OCI-M2 (cell line): Measurements from ENCODE around the gene UGT1A4.

Experiments used
- DNase-seq: peaks from one replicate; lab custom pipeline; 2025; ENCODE audit not compliant: unreplicated experiment; lab: John Stamatoyannopoulos, UW

The UGT1A4 gene

GRCh38 chr2:233718552-233718951 lies at the start of gene UGT1A4:
TSS of gene UGT1A4 (plus strand) at chr2:233718736. CDS start at chr2:233718821, 85 bp downstream.
- no peak for DNase-seq

DNA sequence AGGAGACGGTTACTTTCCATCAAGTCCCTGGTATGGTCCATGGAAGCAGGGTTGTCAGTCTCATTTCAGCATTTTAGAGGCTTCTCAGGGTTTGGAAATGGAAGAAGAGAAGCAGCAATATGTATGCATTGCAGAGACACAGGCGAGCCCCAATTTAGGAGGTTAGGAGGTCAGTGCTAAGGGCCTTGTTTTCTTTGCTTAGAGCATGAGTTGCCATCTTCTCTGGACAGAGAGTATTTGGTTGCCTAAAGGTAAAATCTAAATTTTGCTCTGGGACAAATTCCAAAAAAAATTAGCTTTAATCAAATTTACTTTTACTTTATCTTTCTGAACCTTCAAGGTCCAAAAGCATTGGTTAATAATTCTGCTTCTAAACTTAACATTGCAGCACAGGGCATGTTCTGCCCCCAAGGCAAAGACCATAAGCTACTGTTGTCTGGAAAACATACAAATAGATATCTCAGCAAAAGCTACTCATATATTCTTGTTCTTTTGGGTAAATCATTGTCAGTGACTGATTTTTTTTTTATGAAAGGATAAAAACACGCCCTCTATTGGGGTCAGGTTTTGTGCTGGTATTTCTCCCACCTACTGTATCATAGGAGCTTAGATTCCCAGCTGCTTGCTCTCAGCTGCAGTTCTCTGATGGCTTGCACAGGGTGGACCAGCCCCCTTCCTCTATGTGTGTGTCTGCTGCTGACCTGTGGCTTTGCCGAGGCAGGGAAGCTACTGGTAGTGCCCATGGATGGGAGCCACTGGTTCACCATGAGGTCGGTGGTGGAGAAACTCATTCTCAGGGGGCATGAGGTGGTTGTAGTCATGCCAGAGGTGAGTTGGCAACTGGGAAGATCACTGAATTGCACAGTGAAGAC lies 47.0 kb upstream of the UGT1A4 start, which contains the start of gene UGT1A9:
UGT1A9 (plus strand) TSS at position 609 of the 872 bp plus-strand sequence; CDS start at position 646, 37 bp downstream.
- no peak for DNase-seq

DNA sequence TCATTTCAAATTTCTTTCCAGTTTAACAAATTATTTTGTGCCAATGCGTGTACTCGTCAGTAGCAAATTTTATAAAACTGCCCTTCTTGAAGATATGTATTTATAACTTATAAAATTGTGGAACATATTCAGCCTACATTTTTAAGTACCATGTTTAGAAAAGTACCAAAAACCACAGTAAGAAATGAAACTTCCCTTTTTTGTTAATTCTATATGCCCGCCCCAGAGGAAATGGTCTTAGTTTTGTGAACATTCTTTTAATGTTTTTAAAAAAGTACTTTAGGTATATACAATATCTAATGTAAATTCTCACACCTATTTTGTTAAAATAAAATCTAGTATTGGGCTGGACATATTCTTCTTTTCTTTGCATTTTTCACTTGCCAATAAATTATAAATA lies 45.6 kb upstream of the UGT1A4 start:
- no peak for DNase-seq

- DNase-seq, result no peak
Measured at GRCh38 chr2:233673896-233674295, 44.6 kb upstream of the UGT1A4 start.

DNA sequence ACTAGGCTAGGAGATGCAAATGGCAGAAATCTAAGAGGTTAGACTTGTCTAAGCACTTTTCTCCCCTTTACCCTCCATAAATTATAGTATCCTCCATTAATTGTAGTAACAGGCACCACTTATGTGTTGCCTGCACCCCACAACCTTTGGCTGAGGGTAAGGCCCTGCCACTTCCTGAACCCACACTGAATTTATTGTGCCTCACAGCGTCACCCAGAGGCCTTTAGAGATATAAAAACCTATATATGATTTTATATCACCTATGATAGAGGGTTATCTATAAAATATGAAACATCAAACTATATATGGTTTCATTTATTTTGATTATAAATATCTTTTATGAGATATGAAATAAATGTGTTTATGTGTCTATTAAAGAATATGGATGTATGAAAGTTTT lies 44.2 kb upstream of the UGT1A4 start:
- no peak for DNase-seq

GRCh38 chr2:233674995-233675394 lies 43.5 kb upstream of the UGT1A4 start:
- no peak for DNase-seq

DNA sequence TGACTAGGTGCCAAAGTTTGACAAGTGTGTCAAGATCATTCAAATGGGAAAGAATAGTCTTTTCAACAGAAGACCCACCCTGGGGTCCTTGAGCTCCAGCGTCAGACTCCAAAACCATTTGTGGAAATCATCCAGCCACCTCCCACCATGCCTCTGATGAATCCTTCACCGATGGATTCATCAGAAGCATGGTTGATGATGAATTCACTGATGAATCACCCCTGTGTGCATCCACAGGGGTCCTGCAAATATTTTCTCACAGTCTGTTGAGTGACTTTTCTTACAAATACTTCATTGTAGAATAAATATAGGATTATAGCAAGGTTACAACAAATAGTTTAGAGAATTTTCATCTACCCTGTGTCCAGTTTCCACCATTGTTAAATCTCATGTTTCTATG lies 42.5 kb upstream of the UGT1A4 start:
- no peak for DNase-seq

DNA sequence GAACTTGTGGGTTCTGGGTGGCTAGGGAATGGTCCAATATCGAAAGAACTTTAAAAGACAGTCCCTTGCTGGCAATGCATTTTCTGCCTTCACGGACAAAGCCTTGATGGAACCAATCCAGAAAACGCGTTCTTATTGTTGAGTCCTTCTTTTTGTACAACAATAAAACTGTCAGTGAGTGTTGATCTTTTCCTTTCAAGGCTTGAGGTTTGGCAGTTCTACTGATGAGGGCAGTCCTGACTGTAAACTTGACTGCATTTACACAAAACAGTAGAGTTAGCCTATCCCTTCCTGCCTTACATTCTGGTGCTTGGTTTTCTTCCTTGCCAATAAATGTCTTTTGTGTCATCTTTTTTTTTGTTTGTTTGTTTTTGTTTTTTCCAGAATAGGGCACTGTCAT lies 39.3 kb upstream of the UGT1A4 start:
- no peak for DNase-seq

GRCh38 chr2:233680361-233681045 lies 38.0 kb upstream of the UGT1A4 start:
- no peak for DNase-seq

DNA sequence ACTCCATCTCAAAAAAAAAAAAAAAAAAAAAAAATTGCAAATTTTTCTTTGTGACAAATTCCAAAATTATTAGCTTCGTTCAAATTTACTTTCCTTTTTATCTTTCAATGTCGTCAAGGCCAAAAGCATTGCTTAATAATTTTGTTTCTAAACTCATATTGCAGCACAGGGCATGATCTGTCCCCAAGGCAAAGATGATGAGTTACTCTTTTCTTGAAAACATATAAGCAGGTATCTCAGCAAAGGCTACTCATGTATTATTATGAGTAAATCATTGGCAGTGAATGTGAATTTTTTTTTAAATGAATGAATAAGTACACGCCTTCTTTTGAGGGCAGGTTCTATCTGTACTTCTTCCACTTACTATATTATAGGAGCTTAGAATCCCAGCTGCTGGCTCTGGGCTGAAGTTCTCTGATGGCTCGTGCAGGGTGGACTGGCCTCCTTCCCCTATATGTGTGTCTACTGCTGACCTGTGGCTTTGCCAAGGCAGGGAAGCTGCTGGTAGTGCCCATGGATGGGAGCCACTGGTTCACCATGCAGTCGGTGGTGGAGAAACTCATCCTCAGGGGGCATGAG lies 36.9 kb upstream of the UGT1A4 start, which contains the start of gene UGT1A7:
UGT1A7 (plus strand) TSS at position 381 of the 579 bp plus-strand sequence; CDS start at position 418, 37 bp downstream.
- DNase-seq, result no peak

DNA sequence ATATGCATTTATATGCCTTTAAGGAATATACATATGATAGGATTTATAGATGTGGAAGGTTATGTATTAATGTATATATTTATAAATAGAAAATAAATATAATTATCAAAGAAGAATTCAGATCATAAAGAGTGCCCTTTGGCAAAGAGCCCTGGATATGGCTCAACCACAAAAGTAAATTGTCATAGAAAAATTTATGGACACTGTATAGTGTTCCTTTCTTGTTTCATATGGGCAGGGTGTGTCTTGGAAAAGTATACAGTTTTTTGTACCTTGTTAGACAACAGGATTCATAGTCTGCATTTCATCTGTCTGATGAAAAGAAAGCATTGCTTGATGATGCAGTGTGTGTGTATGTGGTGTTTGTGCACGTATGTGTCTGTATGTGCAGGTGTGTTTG lies 33.9 kb upstream of the UGT1A4 start:
- DNase-seq, result no peak

- DNase-seq, result no peak
Measured at GRCh38 chr2:233686928-233687327, 31.6 kb upstream of the UGT1A4 start.

GRCh38 chr2:233688341-233688740 lies 30.2 kb upstream of the UGT1A4 start:
- DNase-seq, result no peak

GRCh38 chr2:233689031-233689430 lies 29.5 kb upstream of the UGT1A4 start:
- DNase-seq, result no peak

GRCh38 chr2:233689501-233689900 lies 29.0 kb upstream of the UGT1A4 start:
- DNase-seq, result no peak

DNA sequence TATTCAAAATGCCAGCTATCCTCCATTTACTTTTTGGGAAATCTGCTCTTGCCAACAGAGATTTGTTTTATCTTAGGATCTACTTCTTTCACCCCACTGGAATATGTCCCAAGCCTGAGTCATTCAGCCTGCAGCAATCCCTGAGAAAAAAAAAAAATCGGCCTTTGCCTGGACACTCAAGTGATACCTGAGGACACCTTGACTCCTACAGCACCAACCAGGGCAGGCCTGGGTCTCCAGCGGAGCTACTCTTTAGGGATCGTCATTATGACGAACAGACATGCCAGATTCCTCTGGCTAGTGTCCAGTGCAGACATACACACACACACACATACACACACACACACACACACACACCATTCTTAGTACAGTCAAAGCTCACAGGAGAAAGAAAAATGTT lies 28.1 kb upstream of the UGT1A4 start:
- no peak for DNase-seq

GRCh38 chr2:233691443-233692433 lies 26.8 kb upstream of the UGT1A4 start:
- no peak for DNase-seq

- DNase-seq, result no peak
Measured at GRCh38 chr2:233692648-233693047, 25.9 kb upstream of the UGT1A4 start, which contains the start of gene UGT1A6. TSS of gene UGT1A6 (plus strand) at chr2:233692890. CDS start at chr2:233693005, 115 bp downstream.

DNA sequence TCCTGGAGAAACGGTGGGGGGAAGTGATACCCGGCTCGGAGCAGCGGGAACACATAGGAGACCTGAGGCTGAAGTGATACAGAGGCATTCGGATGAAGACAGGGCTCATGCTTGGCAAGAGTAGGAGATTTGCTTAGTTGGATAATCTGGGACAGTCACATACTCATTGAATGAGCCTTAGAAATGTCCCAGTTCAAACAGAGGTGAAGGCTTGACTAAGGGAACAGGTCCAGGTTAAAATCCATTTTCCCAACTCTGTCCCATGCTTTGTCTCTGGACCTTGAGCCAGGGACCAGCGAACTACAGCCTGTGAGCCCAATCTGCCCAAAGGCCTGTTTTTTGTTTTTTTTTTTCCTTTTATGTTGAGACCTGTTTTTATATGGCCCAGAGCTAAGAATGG lies 24.6 kb upstream of the UGT1A4 start:
- no peak for DNase-seq

- no peak for DNase-seq
Measured at GRCh38 chr2:233698740-233699139, 19.8 kb upstream of the UGT1A4 start.
